MM.1S (cell line): ENCODE results near the gene CREG1.

Experiments
- DNase-seq: peaks from one replicate; pipeline ENCODE4 v3.0.0-alpha.2; 2015
- H2AFZ ChIP-seq: fragments of 300-600 bp; sonication (generic); 2 replicates; pipeline ENCODE4 v1.6.0; 2016; ENCODE audit warnings: antibody characterized with exemption, low read length
- H3F3A ChIP-seq: fragments of 300-600 bp; sonication (generic); 2 replicates; pipeline ENCODE4 v1.6.1; 2016; ENCODE audit warnings: mild to moderate bottlenecking, antibody characterized with exemption, low read length, moderate library complexity, mixed read lengths; ENCODE audit not compliant: insufficient read depth
- H3K27ac ChIP-seq: fragments of 300-600 bp; sonication (generic); 2 replicates; pipeline ENCODE4 v1.5.1; 2016; ENCODE audit warnings: mild to moderate bottlenecking, low read length
- H3K27me3 ChIP-seq: fragments of 300-600 bp; sonication (generic); replicated peaks from 2 replicates; pipeline ENCODE4 v1.6.0; 2016; ENCODE audit warnings: low read length; ENCODE audit not compliant: insufficient read depth
- H3K36me3 ChIP-seq: fragments of 300-600 bp; sonication (generic); replicated peaks from 2 replicates; pipeline ENCODE4 v1.6.1; 2016; ENCODE audit warnings: mild to moderate bottlenecking, low read length, mixed read lengths; ENCODE audit not compliant: insufficient read depth
- H3K4me1 ChIP-seq: fragments of 300-600 bp; sonication (generic); 2 replicates; pipeline ENCODE4 v1.6.1; 2016; ENCODE audit warnings: low read length, mixed read lengths
- H3K4me2 ChIP-seq: fragments of 300-600 bp; sonication (generic); 2 replicates; pipeline ENCODE4 v1.6.0; 2016; ENCODE audit warnings: low read depth, low read length
- H3K4me3 ChIP-seq: fragments of 300-600 bp; sonication (generic); 2 replicates; pipeline ENCODE4 v1.5.1; 2016; ENCODE audit warnings: low read length, mixed read lengths
- H3K79me2 ChIP-seq: fragments of 300-600 bp; sonication (generic); 2 replicates; pipeline ENCODE4 v1.6.1; 2016; ENCODE audit warnings: mixed run types, low read length, mixed read lengths
- H3K9ac ChIP-seq: fragments of 300-600 bp; sonication (generic); 2 replicates; pipeline ENCODE4 v1.6.1; 2016; ENCODE audit warnings: low read length, mixed read lengths
- H3K9me2 ChIP-seq: fragments of 300-600 bp; sonication (generic); replicated peaks from 2 replicates; pipeline ENCODE4 v1.6.1; 2016; ENCODE audit warnings: mild to moderate bottlenecking, low read length, mixed read lengths; ENCODE audit not compliant: insufficient read depth
- H3K9me3 ChIP-seq: fragments of 300-600 bp; sonication (generic); replicated peaks from 2 replicates; pipeline ENCODE4 v1.6.1; 2016; ENCODE audit warnings: mild to moderate bottlenecking, low read length, mixed read lengths; ENCODE audit not compliant: insufficient read depth
- H4K20me1 ChIP-seq: fragments of 300-600 bp; sonication (generic); 2 replicates; pipeline ENCODE4 v1.6.1; 2016; ENCODE audit warnings: mild to moderate bottlenecking, low read length, moderate library complexity, mixed read lengths; ENCODE audit not compliant: insufficient read depth
- CTCF ChIP-seq: fragments of 300-600 bp; sonication (generic); IDR thresholded peaks from 2 replicates; pipeline ENCODE4 v1.5.1; 2016; ENCODE audit warnings: antibody characterized with exemption, low read length, mixed read lengths
- EZH2 ChIP-seq: fragments of 300-600 bp; sonication (generic); optimal IDR thresholded peaks from 2 replicates; pipeline ENCODE3; 2017; ENCODE audit warnings: low read depth, mild to moderate bottlenecking, antibody characterized with exemption, low read length, mixed read lengths
- EZH2phosphoT487 ChIP-seq: fragments of 300-600 bp; sonication (generic); IDR thresholded peaks from 2 replicates; pipeline ENCODE4 v1.6.1; 2018; ENCODE audit warnings: antibody characterized with exemption, low read length

The CREG1 gene

GRCh38 chr1:167592475-167592874 lies 38.9 kb upstream of the CREG1 start:
- DNase-seq, result no peak
- Histone ChIP-seq H3K79me2 (no peaks in the 10 kb centered on the region), H3K27me3 (no peaks in the 10 kb centered on the region)

GRCh38 chr1:167588361-167588760 lies 34.8 kb upstream of the CREG1 start:
- Histone ChIP-seq H3F3A (no peaks in the 10 kb centered on the region), H3K4me2 (no peak overlapping the region), H2AFZ (no peak overlapping the region), H3K79me2 (no peaks in the 10 kb centered on the region), H3K4me3 (no peak overlapping the region), H3K27ac (no peak overlapping the region), H3K27me3 (no peaks in the 10 kb centered on the region), H3K9me2 (no peaks in the 10 kb centered on the region), H3K9ac (no peak overlapping the region), H3K4me1 (no peaks in the 10 kb centered on the region), H4K20me1 (no peaks in the 10 kb centered on the region), H3K36me3 (no peaks in the 10 kb centered on the region), H3K9me3 (no peaks in the 10 kb centered on the region)
- no peak for TF ChIP-seq CTCF
- no peak for TF ChIP-seq EZH2phosphoT487
- TF ChIP-seq EZH2, result no peak
- no peak for DNase-seq

More at GRCh38 chr1:167592475-167592874, 38.9 kb upstream of the CREG1 start:
- H3K4me3 ChIP-seq, result no peak overlapping the region
- no peak overlapping the region for H3K9ac ChIP-seq
- no peaks in the 10 kb centered on the region for H3F3A ChIP-seq
- H2AFZ ChIP-seq, result no peak overlapping the region
- no peak overlapping the region for H3K27ac ChIP-seq
- H3K4me1 ChIP-seq, result no peaks in the 10 kb centered on the region
- no peaks in the 10 kb centered on the region for H3K9me2 ChIP-seq
- H3K4me2 ChIP-seq, result no peak overlapping the region
- no peak for TF ChIP-seq EZH2
- no peak for TF ChIP-seq EZH2phosphoT487
- TF ChIP-seq CTCF, result no peak
- no peaks in the 10 kb centered on the region for H4K20me1 ChIP-seq
- no peaks in the 10 kb centered on the region for H3K36me3 ChIP-seq
- H3K9me3 ChIP-seq, result no peaks in the 10 kb centered on the region

- Histone ChIP-seq H3K4me3 (no peak overlapping the region), H3F3A (no peaks in the 10 kb centered on the region), H3K36me3 (no peaks in the 10 kb centered on the region), H3K4me1 (no peaks in the 10 kb centered on the region), H3K79me2 (no peaks in the 10 kb centered on the region), H3K9ac (no peak overlapping the region), H3K27me3 (no peaks in the 10 kb centered on the region), H3K4me2 (no peak overlapping the region), H2AFZ (no peak overlapping the region), H4K20me1 (no peaks in the 10 kb centered on the region), H3K9me2 (no peaks in the 10 kb centered on the region), H3K9me3 (no peaks in the 10 kb centered on the region), H3K27ac (no peak overlapping the region)
- TF ChIP-seq EZH2, result no peak
- TF ChIP-seq CTCF, result no peak
- no peak for TF ChIP-seq EZH2phosphoT487
- no peak for DNase-seq
These were observed 34.3 kb upstream of the CREG1 start for GRCh38 chr1:167587872-167588271.

GRCh38 chr1:167587342-167587741 lies 33.8 kb upstream of the CREG1 start:
- no peak overlapping the region for H3K4me2 ChIP-seq
- TF ChIP-seq CTCF, result no peak
- no peak for TF ChIP-seq EZH2phosphoT487
- no peak for TF ChIP-seq EZH2
- no peak overlapping the region for H2AFZ ChIP-seq
- H3K27me3 ChIP-seq, result no peaks in the 10 kb centered on the region
- H3K79me2 ChIP-seq, result no peaks in the 10 kb centered on the region
- no peaks in the 10 kb centered on the region for H3K36me3 ChIP-seq
- no peaks in the 10 kb centered on the region for H3K9me3 ChIP-seq
- no peak overlapping the region for H3K27ac ChIP-seq
- H3F3A ChIP-seq, result no peaks in the 10 kb centered on the region
- no peaks in the 10 kb centered on the region for H4K20me1 ChIP-seq
- no peaks in the 10 kb centered on the region for H3K9me2 ChIP-seq
- H3K4me3 ChIP-seq, result no peak overlapping the region
- no peak for DNase-seq
- H3K9ac ChIP-seq, result no peak overlapping the region
- H3K4me1 ChIP-seq, result no peaks in the 10 kb centered on the region
